Measurements from ENCODE around the gene GALNTL6. TPM values are rescaled to one million over a fixed set of nuclear protein-coding genes. Genes with fewer than 3 reads are reported as not detected.
A peak's percentile ranks its signal among the peaks of the same experiment; 100 is the strongest.
"Not testable (repeated sequence)": the region's sequence is repeated elsewhere in the genome, so short reads cannot be mapped to it uniquely, and the experiment has no call there.

Gene GALNTL6
- total RNA-seq, 2 experiments from 2014 or later: not detected

GRCh38 chr4:173021746-173022573, 1208.8 kb downstream of the GALNTL6 start:
- not testable (repeated sequence) for ATAC-seq; DNase-seq; H3K4me3 Mint-ChIP-seq; H3K27ac Mint-ChIP-seq; H3K27me3 Mint-ChIP-seq; H3K4me1 Mint-ChIP-seq; H3K36me3 Mint-ChIP-seq; H3K9me3 Mint-ChIP-seq (ENCODE audit: low read depth)
- CTCF ChIA-PET: interaction anchor here (2.5 to 3.0 kb wide), 3 partner anchors 8 to 279 kb away, joined by 13 to 20 read pairs (median 16); no protein-coding TSS in a partner anchor

GRCh38 chr4:173024203-173024602, 1211.0 kb downstream of the GALNTL6 start:
- no peak for DNase-seq
- peaks cover 8% of the 10 kb centered on the region for H3K27me3 Mint-ChIP-seq

GRCh38 chr4:173025131-173025530, 1211.9 kb downstream of the GALNTL6 start:
- CTCF ChIA-PET: interaction anchor here (0.8 to 3.0 kb wide), 4 partner anchors 149 to 280 kb away, joined by 3 to 20 read pairs (median 10); no protein-coding TSS in a partner anchor
- no peaks in the 10 kb centered on the region for H3K36me3 Mint-ChIP-seq
- no peaks in the 10 kb centered on the region for H3K9me3 Mint-ChIP-seq (ENCODE audit: low read depth)
- no peak overlapping the region for H3K4me3 Mint-ChIP-seq
- no peak for DNase-seq
- H3K27ac Mint-ChIP-seq: no peak overlapping the region
- H3K27me3 Mint-ChIP-seq: peaks cover 10% of the 10 kb centered on the region
- ATAC-seq: peak; percentile 68
- H3K4me1 Mint-ChIP-seq: peaks cover 2% of the 10 kb centered on the region

More at GRCh38 chr4:173024203-173024602, 1211.0 kb downstream of the GALNTL6 start:
- Mint-ChIP-seq H3K36me3 (no peaks in the 10 kb centered on the region), H3K4me3 (no peak overlapping the region), H3K4me1 (peaks cover 2% of the 10 kb centered on the region), H3K27ac (no peak overlapping the region), H3K9me3 (ENCODE audit: low read depth) (no peaks in the 10 kb centered on the region)
- ATAC-seq: no peak
- CTCF ChIA-PET: interaction anchor here (1.2 to 3.0 kb wide), 4 partner anchors 11 to 281 kb away, joined by 5 to 20 read pairs (median 14); no protein-coding TSS in a partner anchor

- H3K4me3 Mint-ChIP-seq: no peak overlapping the region
- H3K9me3 Mint-ChIP-seq (ENCODE audit: low read depth): no peaks in the 10 kb centered on the region
- peaks cover 17% of the 10 kb centered on the region for H3K27me3 Mint-ChIP-seq
- H3K27ac Mint-ChIP-seq: no peak overlapping the region
- CTCF ChIA-PET: no interaction called here
- no peaks in the 10 kb centered on the region for H3K36me3 Mint-ChIP-seq
- no peaks in the 10 kb centered on the region for H3K4me1 Mint-ChIP-seq
- ATAC-seq (no peak), DNase-seq (no peak)
Observed at GRCh38 chr4:173037242-173037641, 1224.0 kb downstream of the GALNTL6 start.

- H3K27ac Mint-ChIP-seq: no peak overlapping the region
- no peaks in the 10 kb centered on the region for H3K36me3 Mint-ChIP-seq
- DNase-seq (no peak), ATAC-seq (no peak)
- H3K4me3 Mint-ChIP-seq: no peak overlapping the region
- no peaks in the 10 kb centered on the region for H3K9me3 Mint-ChIP-seq (ENCODE audit: low read depth)
- no peaks in the 10 kb centered on the region for H3K4me1 Mint-ChIP-seq
- peaks cover 28% of the 10 kb centered on the region for H3K27me3 Mint-ChIP-seq
- CTCF ChIA-PET: no interaction called here
Observed at GRCh38 chr4:173038192-173038896, 1225.1 kb downstream of the GALNTL6 start.

GRCh38 chr4:173039617-173040577, 1226.7 kb downstream of the GALNTL6 start:
- H3K27me3 Mint-ChIP-seq: peaks cover 29% of the 10 kb centered on the region

GRCh38 chr4:173041482-173041881, 1228.3 kb downstream of the GALNTL6 start:
- CTCF ChIA-PET: no interaction called here
- H3K9me3 Mint-ChIP-seq (ENCODE audit: low read depth): no peaks in the 10 kb centered on the region
- no peaks in the 10 kb centered on the region for H3K4me1 Mint-ChIP-seq
- no peak overlapping the region for H3K4me3 Mint-ChIP-seq
- DNase-seq: no peak
- H3K36me3 Mint-ChIP-seq: no peaks in the 10 kb centered on the region
- H3K27me3 Mint-ChIP-seq: peaks cover 27% of the 10 kb centered on the region
- ATAC-seq: no peak
- no peak overlapping the region for H3K27ac Mint-ChIP-seq

More at GRCh38 chr4:173039617-173040577, 1226.7 kb downstream of the GALNTL6 start:
- H3K4me1 Mint-ChIP-seq: no peaks in the 10 kb centered on the region
- no peaks in the 10 kb centered on the region for H3K9me3 Mint-ChIP-seq (ENCODE audit: low read depth)
- ATAC-seq (no peak), DNase-seq (no peak)
- H3K4me3 Mint-ChIP-seq: no peak overlapping the region
- CTCF ChIA-PET: interaction anchor here (1.6 kb wide), 1 partner anchor 12 kb away, joined by 5 read pairs; no protein-coding TSS in a partner anchor
- H3K36me3 Mint-ChIP-seq: no peaks in the 10 kb centered on the region
- H3K27ac Mint-ChIP-seq: no peak overlapping the region

- ATAC-seq; H3K4me1 Mint-ChIP-seq; H3K4me3 Mint-ChIP-seq; H3K9me3 Mint-ChIP-seq (ENCODE audit: low read depth); H3K36me3 Mint-ChIP-seq; CTCF ChIA-PET; DNase-seq; H3K27ac Mint-ChIP-seq: not testable (repeated sequence)
- H3K27me3 Mint-ChIP-seq: peaks cover 27% of the 10 kb centered on the region
Observed at GRCh38 chr4:173042139-173042538, 1228.9 kb downstream of the GALNTL6 start.

- Mint-ChIP-seq H3K9me3 (ENCODE audit: low read depth) (no peaks in the 10 kb centered on the region), H3K4me3 (no peak overlapping the region), H3K4me1 (no peaks in the 10 kb centered on the region), H3K36me3 (no peaks in the 10 kb centered on the region), H3K27me3 (peaks cover 21% of the 10 kb centered on the region), H3K27ac (no peak overlapping the region)
- ATAC-seq: no peak
- CTCF ChIA-PET: no interaction called here
- no peak for DNase-seq
Observed at GRCh38 chr4:173044340-173044739, 1231.1 kb downstream of the GALNTL6 start.

- Mint-ChIP-seq H3K4me3 (no peak overlapping the region), H3K9me3 (ENCODE audit: low read depth) (no peaks in the 10 kb centered on the region), H3K36me3 (no peaks in the 10 kb centered on the region), H3K27ac (no peak overlapping the region), H3K27me3 (peaks cover 28% of the 10 kb centered on the region), H3K4me1 (no peaks in the 10 kb centered on the region)
- CTCF ChIA-PET: no interaction called here
- no peak for DNase-seq
- no peak for ATAC-seq
Observed at GRCh38 chr4:173045571-173045970, 1232.4 kb downstream of the GALNTL6 start.

- Mint-ChIP-seq H3K9me3 (ENCODE audit: low read depth) (no peaks in the 10 kb centered on the region), H3K4me1 (no peaks in the 10 kb centered on the region), H3K36me3 (no peaks in the 10 kb centered on the region), H3K4me3 (no peak overlapping the region), H3K27me3 (peaks cover 25% of the 10 kb centered on the region), H3K27ac (no peak overlapping the region)
- CTCF ChIA-PET: no interaction called here
- DNase-seq (no peak), ATAC-seq (no peak)
Observed at GRCh38 chr4:173046144-173046543, 1232.9 kb downstream of the GALNTL6 start.

- ATAC-seq (no peak), DNase-seq (no peak)
- Mint-ChIP-seq H3K9me3 (ENCODE audit: low read depth) (no peaks in the 10 kb centered on the region), H3K4me3 (no peak overlapping the region), H3K27ac (no peak overlapping the region), H3K4me1 (no peaks in the 10 kb centered on the region), H3K27me3 (peaks cover 25% of the 10 kb centered on the region), H3K36me3 (no peaks in the 10 kb centered on the region)
- CTCF ChIA-PET: no interaction called here
Observed at GRCh38 chr4:173046818-173047217, 1233.6 kb downstream of the GALNTL6 start.

GRCh38 chr4:173051232-173051631, 1238.0 kb downstream of the GALNTL6 start:
- Mint-ChIP-seq H3K9me3 (ENCODE audit: low read depth) (no peaks in the 10 kb centered on the region), H3K4me1 (no peaks in the 10 kb centered on the region), H3K27me3 (peaks cover 15% of the 10 kb centered on the region), H3K27ac (no peak overlapping the region), H3K4me3 (no peak overlapping the region), H3K36me3 (no peaks in the 10 kb centered on the region)
- ATAC-seq (no peak), DNase-seq (no peak)
- CTCF ChIA-PET: no interaction called here

All from activated CD8-positive, alpha-beta memory T cell treated with anti-CD3 and anti-CD28 coated beads, Interleukin-2, amount 10 ng/mL, durations not matched to agents 7 days and 5 days (primary cell).